Fibroblast of lung (primary cell): ENCODE data around the gene ANKS1A. TPM values are rescaled to one million over a fixed set of nuclear protein-coding genes. Genes with fewer than 3 reads are reported as not detected.
"Not testable (repeated sequence)": the region's sequence is repeated elsewhere in the genome, so short reads cannot be mapped to it uniquely, and the experiment has no call there.

Source experiments
- DNase-seq, 2 donors: peaks; one replicate each; pipeline versions ENCODE4 v3.0.0 to v3.0.0-alpha.2; 2010; ENCODE audit warnings: low read depth in 2 of 2
- H2AFZ ChIP-seq: 2 replicates; pipeline ENCODE4 v1.5.1; 2012; ENCODE audit warnings: low read length, control low read depth, inconsistent platforms
- H3K27ac ChIP-seq: 2 replicates; pipeline ENCODE4 v1.5.1; 2011; ENCODE audit warnings: low read length, control low read depth; ENCODE audit not compliant: insufficient read depth
- H3K27me3 ChIP-seq: 2 replicates; pipeline ENCODE4 v1.5.1; 2011; ENCODE audit warnings: mild to moderate bottlenecking, low read length; ENCODE audit not compliant: control insufficient read depth, insufficient read depth
- H3K36me3 ChIP-seq: 2 replicates; pipeline ENCODE4 v1.5.1; 2011; ENCODE audit warnings: low read length; ENCODE audit not compliant: control insufficient read depth, insufficient read depth
- H3K4me1 ChIP-seq: 2 replicates; pipeline ENCODE4 v1.5.1; 2011; ENCODE audit warnings: low read length; ENCODE audit not compliant: control insufficient read depth, insufficient read depth; ENCODE audit errors: extremely low read depth
- H3K4me2 ChIP-seq: 2 replicates; pipeline ENCODE4 v1.5.1; 2011; ENCODE audit warnings: low read length, control low read depth; ENCODE audit not compliant: insufficient read depth; ENCODE audit errors: extremely low read depth
- H3K4me3 ChIP-seq, 4 experiments: fragments of 200-600 bp in 1 of 4; sonication (generic) in 1 of 4; replicated peaks in 1 of 4; 2 replicates each; pipeline ENCODE4 v1.5.1; 2011 to 2016; ENCODE audit warnings: low read length in 4 of 4, low read depth in 3 of 4, mild to moderate bottlenecking in 3 of 4, control low read depth in 2 of 4, inconsistent platforms in 1 of 4, mixed read lengths in 1 of 4; ENCODE audit not compliant: insufficient read depth in 1 of 4; ENCODE audit errors: control extremely low read depth in 1 of 4
- H3K79me2 ChIP-seq: 2 replicates; pipeline ENCODE4 v1.5.1; 2012; ENCODE audit warnings: mild to moderate bottlenecking, low read length, inconsistent platforms; ENCODE audit not compliant: control insufficient read depth, insufficient read depth
- H3K9ac ChIP-seq: 2 replicates; pipeline ENCODE4 v1.5.1; 2011; ENCODE audit warnings: mild to moderate bottlenecking, low read length, control low read depth; ENCODE audit not compliant: insufficient read depth
- H3K9me3 ChIP-seq: 2 replicates; pipeline ENCODE4 v1.5.1; 2012; ENCODE audit warnings: low read depth, low read length; ENCODE audit not compliant: control insufficient read depth, insufficient read depth
- H4K20me1 ChIP-seq: 2 replicates; pipeline ENCODE4 v1.5.1; 2011; ENCODE audit warnings: low read length; ENCODE audit not compliant: control insufficient read depth, insufficient read depth; ENCODE audit errors: extremely low read depth
- CTCF ChIP-seq, 2 donors: IDR thresholded peaks in 1 of 2; conservative IDR thresholded peaks in 1 of 2; 1 replicate in 1 of 2; 2 replicates in 1 of 2; pipeline ENCODE4 v1.5.1; 2011 to 2012; ENCODE audit warnings: low read length in 2 of 2, control low read depth in 1 of 2, inconsistent platforms in 1 of 2, low read depth in 1 of 2, mild to moderate bottlenecking in 1 of 2
- EZH2 ChIP-seq: IDR thresholded peaks from 2 replicates; pipeline ENCODE4 v1.5.1; 2012; ENCODE audit warnings: low read length, control low read depth, mild to moderate bottlenecking; ENCODE audit errors: missing control alignments
- polyA plus RNA-seq, 2 donors: library from polyadenylated mRNA; depleted of rRNA in 1 of 2; stranded (reverse) in 1 of 2; unstranded in 1 of 2; fragments of >200 nt; gene quantifications; 2 replicates each; pipeline ENCODE4 v1.2.1, GENCODE V29; 2011 to 2012; ENCODE audit warnings: missing spikeins in 1 of 2
- total RNA-seq: library from RNA; depleted of rRNA; stranded (reverse); fragments of >200 nt; gene quantifications from 2 replicates; pipeline ENCODE4 v1.2.1, GENCODE V29; 2014

Gene ANKS1A
- total and polyA plus RNA-seq, 2 donors (not counting 1 experiment from before 2014, with no cell fraction given), result 3.6 to 7.8 TPM

- no peak overlapping the region for H3K27ac ChIP-seq
- H2AFZ ChIP-seq, result no peak overlapping the region
- H4K20me1 ChIP-seq, result no peaks in the 10 kb centered on the region
- H3K36me3 ChIP-seq, result no peaks in the 10 kb centered on the region
- no peaks in the 10 kb centered on the region for H3K27me3 ChIP-seq
- H3K4me1 ChIP-seq, result no peaks in the 10 kb centered on the region
- no peak overlapping the region for H3K4me2 ChIP-seq
- H3K79me2 ChIP-seq, result no peaks in the 10 kb centered on the region
- DNase-seq, result no peak
- TF ChIP-seq CTCF (conservative IDR thresholded peaks at IDR 0.05 in 1 of 2, IDR thresholded peaks at IDR 0.05 in 1 of 2; ENCODE audit: low read depth in 1 of 2, low read length in 2 of 2) (no peak), EZH2 (no peak)
- no peak overlapping the region for H3K9ac ChIP-seq
- H3K4me3 ChIP-seq, result no peak overlapping the region
- H3K9me3 ChIP-seq, result no peaks in the 10 kb centered on the region
Observed at GRCh38 chr6:35099116-35099515, 210.1 kb downstream of the ANKS1A start.

- Histone ChIP-seq H3K4me3 (no peak overlapping the region), H2AFZ (no peak overlapping the region), H3K9me3 (no peaks in the 10 kb centered on the region), H3K36me3 (no peaks in the 10 kb centered on the region), H3K27ac (no peak overlapping the region), H3K27me3 (no peaks in the 10 kb centered on the region), H3K4me1 (no peaks in the 10 kb centered on the region), H3K79me2 (no peaks in the 10 kb centered on the region), H4K20me1 (no peaks in the 10 kb centered on the region), H3K9ac (no peak overlapping the region), H3K4me2 (no peak overlapping the region)
- no peak for TF ChIP-seq CTCF (conservative IDR thresholded peaks at IDR 0.05 in 1 of 2, IDR thresholded peaks at IDR 0.05 in 1 of 2; ENCODE audit: low read depth in 1 of 2, low read length in 2 of 2)
- no peak for DNase-seq
Observed at GRCh38 chr6:35105078-35105477, 216.0 kb downstream of the ANKS1A start.

GRCh38 chr6:35106061-35106460 lies 217.0 kb downstream of the ANKS1A start:
- H3K9ac ChIP-seq, DNase-seq, H3K4me2 ChIP-seq, H3K27me3 ChIP-seq, H3K79me2 ChIP-seq, H2AFZ ChIP-seq, H3K4me3 ChIP-seq, H4K20me1 ChIP-seq, H3K27ac ChIP-seq, H3K4me1 ChIP-seq, H3K36me3 ChIP-seq, H3K9me3 ChIP-seq: not testable (repeated sequence)

- not testable (repeated sequence) for H3K9ac ChIP-seq, H3K27ac ChIP-seq, H2AFZ ChIP-seq, H3K4me2 ChIP-seq, H3K4me3 ChIP-seq, H3K4me1 ChIP-seq, H3K9me3 ChIP-seq, H3K27me3 ChIP-seq, DNase-seq, H3K79me2 ChIP-seq, H4K20me1 ChIP-seq, H3K36me3 ChIP-seq
Observed at GRCh38 chr6:35107208-35107607, 218.2 kb downstream of the ANKS1A start.

GRCh38 chr6:35107761-35108160 lies 218.7 kb downstream of the ANKS1A start:
- H3K27me3 ChIP-seq, H2AFZ ChIP-seq, H3K9ac ChIP-seq, H4K20me1 ChIP-seq, H3K27ac ChIP-seq, H3K4me3 ChIP-seq, H3K36me3 ChIP-seq, DNase-seq, H3K4me1 ChIP-seq, H3K4me2 ChIP-seq, H3K79me2 ChIP-seq, H3K9me3 ChIP-seq: not testable (repeated sequence)
